GM21526 (cell line): ENCODE measurements around the gene ZNF775.
A peak's percentile ranks its signal among the peaks of the same experiment; 100 is the strongest.

Source experiments
- ATAC-seq: cut with Tn5 transposase; IDR thresholded peaks from one replicate; pipeline ENCODE4 v1.9.1; 2021; ENCODE audit warnings: moderate library complexity; ENCODE audit not compliant: unreplicated experiment, low FRiP score

The ZNF775 gene

GRCh38 chr7:150368096-150368883, 10.8 kb upstream of the ZNF775 start, which contains the start of gene REPIN1:
Gene REPIN1, plus strand, starts transcription at chr7:150368822. Its CDS starts 890 bp downstream, at chr7:150369712.
- ATAC-seq, result peak; percentile 43

GRCh38 chr7:150368884-150369747, 10.0 kb upstream of the ZNF775 start:
- ATAC-seq, result peak; percentile 38

- ATAC-seq, result no peak
These were observed 9.2 kb upstream of the ZNF775 start for GRCh38 chr7:150369748-150370501.

GRCh38 chr7:150370612-150371071, 8.5 kb upstream of the ZNF775 start:
- ATAC-seq, result no peak

- ATAC-seq, result no peak
These were observed 7.8 kb upstream of the ZNF775 start for GRCh38 chr7:150371131-150371995.

- no peak for ATAC-seq
These were observed 7.2 kb upstream of the ZNF775 start for GRCh38 chr7:150371996-150372270.

- no peak for ATAC-seq
These were observed 6.7 kb upstream of the ZNF775 start for GRCh38 chr7:150372271-150373048.

- no peak for ATAC-seq
These were observed 5.9 kb upstream of the ZNF775 start for GRCh38 chr7:150373049-150373801.

GRCh38 chr7:150374026-150374425, 5.1 kb upstream of the ZNF775 start:
- ATAC-seq, result no peak

- ATAC-seq, result no peak
These were observed 4.7 kb upstream of the ZNF775 start for GRCh38 chr7:150374472-150374871.

GRCh38 chr7:150375662-150376521, 3.2 kb upstream of the ZNF775 start:
- ATAC-seq, result no peak

- no peak for ATAC-seq
These were observed 2.6 kb upstream of the ZNF775 start for GRCh38 chr7:150376560-150376959.

- no peak for ATAC-seq
These were observed 1.9 kb upstream of the ZNF775 start for GRCh38 chr7:150377196-150377595.

GRCh38 chr7:150377635-150378034, 1.5 kb upstream of the ZNF775 start:
- ATAC-seq, result no peak

GRCh38 chr7:150378115-150378852, 846 bp upstream of the ZNF775 start:
- ATAC-seq, result no peak

- no peak for ATAC-seq
These were observed 580 bp downstream of the ZNF775 start for GRCh38 chr7:150379441-150380379.
